Measurements from ENCODE around the gene SIRT2.

The SIRT2 gene

GRCh38 chr19:38920602-38921419 lies 21.4 kb upstream of the SIRT2 start:
- no peak for DNase-seq (ENCODE audit: low read depth)

DNA sequence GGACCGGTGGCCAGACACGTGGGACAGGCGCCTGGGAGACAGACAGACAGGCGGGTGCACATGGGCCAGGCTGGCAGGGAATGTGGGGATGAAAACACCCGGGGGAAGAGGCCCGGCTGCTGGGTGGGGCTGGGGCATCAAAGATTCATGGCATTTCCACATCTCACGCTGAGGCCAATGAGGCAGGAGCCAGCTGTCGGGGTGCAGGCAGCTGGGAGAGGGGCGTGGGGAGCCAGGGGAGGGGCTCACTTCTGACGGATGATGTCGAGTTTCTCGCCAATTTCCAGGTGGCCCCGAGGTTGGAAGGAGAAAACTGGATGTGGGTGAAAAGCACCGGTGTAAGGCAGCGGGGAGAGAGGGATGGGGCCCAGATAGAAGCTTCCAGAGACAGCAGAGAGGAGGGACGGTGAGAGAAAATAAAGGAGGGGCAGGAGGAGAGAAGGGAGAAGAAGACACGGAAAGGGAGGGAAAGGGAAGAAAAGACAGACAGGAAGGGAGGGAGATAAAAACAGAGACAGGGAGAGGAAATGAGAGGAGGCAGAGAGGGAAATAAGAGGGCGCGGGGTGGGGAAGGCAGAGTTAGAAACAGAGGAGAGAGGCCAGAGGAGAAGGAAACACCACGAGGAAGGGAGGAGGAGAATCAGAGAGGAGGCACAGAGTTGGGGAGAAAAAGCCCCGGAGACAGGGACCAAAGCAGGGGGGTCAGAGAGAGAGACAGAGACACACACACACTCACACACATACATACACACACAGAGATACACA lies 20.6 kb upstream of the SIRT2 start:
- DNase-seq (ENCODE audit: low read depth): no peak

DNA sequence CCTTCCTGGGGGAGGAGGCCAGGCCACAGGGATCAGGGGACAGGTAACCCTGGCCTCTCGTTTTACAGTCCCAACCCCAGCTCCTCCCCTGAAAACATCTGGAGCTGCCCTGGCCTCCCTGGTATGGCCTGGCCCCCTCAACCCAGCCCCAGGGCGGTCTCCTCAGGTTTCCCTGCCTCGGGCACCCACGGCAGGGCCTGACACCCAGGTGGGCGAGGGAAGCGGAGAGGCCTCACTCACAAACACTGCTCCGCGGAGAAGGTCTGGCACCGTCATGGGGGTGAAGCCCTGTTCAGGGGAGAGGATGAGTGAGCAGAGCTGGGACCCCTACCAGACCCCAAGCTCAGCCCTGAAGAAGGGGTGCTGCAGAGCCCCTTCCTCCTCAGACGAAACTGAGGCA lies 19.1 kb upstream of the SIRT2 start:
- DNase-seq (ENCODE audit: low read depth): no peak

GRCh38 chr19:38917921-38918491 lies 18.6 kb upstream of the SIRT2 start:
- DNase-seq (ENCODE audit: low read depth): no peak

DNA sequence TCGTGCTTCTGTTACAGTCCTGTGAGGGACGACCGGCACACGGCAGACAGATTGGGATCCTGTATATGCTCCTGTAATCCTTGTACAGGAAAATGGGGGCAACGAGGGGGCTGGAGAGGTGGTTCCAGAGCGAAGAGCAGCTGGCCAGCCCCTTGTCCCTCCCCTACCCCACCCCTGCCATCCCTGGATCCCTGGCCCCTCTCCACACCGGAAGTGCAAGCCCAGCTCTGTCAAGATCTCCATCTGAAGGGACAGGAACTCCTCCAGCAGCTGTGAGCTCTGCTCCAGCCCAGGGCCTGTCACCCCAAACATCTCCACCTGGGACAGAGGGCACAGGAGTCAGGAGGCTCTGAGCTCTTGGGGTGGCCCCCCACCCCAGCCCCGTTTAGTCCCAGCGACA lies 18.1 kb upstream of the SIRT2 start:
- DNase-seq (ENCODE audit: low read depth): no peak

DNA sequence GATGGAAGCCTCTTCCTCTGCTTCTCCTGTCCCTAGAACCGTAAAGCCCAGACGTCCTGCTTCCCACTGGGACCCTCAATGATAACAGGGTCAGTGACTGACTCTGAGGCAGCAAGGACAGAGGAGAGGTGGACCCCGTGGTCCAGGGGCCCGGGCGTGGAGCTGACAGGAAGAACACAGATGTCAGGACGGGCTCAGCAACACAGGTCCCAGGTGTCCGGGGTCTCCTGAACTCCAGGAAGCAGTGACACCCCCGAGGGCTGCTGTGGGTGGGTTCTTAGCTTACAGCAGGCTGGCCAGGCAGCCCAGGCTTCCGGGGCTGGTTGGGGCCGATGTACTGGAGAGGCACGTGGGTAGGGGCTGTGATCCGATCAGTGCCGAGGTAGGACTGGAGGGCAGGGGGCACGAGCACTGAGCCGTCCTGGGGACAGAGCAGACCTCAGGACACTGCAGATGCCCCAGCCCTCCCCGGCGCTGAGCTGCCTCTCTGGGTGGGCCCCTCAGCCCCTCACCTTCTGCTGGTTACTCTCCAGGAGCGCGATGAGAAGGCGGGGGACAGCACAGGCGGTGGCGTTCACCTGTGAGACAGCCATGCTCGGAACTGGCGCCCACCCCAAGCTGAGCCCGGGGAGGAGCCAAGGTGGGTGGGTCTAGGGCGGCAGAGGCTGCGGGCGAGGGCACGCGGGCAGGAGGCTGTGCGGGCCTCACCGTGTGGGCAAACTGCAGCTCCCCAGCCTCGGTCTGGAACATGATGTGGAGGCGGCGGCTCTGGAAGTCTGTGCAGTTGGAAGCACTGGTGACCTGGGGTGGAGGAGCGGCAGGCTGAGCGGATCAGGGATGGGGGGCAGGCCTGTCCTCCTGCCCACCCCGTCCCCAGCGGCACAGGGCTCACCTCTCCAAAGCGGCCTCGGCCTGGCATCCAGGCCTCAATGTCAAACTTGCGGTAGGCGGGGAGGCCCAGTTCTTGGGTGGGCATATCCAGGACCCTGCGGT lies 16.2 kb upstream of the SIRT2 start:
- DNase-seq (ENCODE audit: low read depth): no peak

GRCh38 chr19:38913958-38914357 lies 14.5 kb upstream of the SIRT2 start:
- DNase-seq (ENCODE audit: low read depth): no peak

- no peak for DNase-seq (ENCODE audit: low read depth)
These were observed 13.4 kb upstream of the SIRT2 start for GRCh38 chr19:38912600-38913514.

DNA sequence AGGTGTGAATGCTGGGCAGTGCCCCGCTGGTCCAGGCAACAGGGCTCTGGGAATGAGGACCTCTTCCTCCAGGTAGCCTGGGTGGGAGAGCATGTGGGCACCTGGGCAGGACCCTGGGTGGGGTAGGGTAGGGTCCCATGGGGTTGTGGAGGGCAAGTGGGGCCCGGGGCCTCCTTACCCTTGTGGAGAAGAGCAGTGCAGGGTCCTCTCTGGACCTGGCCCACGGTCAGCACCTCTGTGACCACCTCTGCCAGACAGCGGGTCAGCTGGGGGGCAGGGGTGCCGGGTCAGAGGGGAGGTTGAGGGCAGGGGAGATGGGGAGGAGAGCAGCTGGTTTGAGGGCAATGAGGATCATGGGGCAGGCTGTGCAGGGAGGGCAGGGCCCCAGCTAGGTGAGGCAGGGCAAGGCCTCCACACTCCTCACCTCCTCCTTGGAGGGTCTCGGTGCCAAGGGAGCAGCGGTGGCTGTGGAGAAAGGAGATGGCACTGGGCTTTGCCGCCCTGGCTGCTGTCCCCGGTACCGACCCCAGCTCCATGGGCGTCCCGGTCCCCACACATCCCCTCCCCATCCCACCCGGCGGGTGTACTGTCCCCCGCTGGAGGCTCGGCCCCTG lies 12.1 kb upstream of the SIRT2 start:
- DNase-seq (ENCODE audit: low read depth): no peak

GRCh38 chr19:38910488-38910887 lies 11.1 kb upstream of the SIRT2 start:
- no peak for DNase-seq (ENCODE audit: low read depth)

GRCh38 chr19:38908911-38909310 lies 9.5 kb upstream of the SIRT2 start:
- no peak for DNase-seq (ENCODE audit: low read depth)

DNA sequence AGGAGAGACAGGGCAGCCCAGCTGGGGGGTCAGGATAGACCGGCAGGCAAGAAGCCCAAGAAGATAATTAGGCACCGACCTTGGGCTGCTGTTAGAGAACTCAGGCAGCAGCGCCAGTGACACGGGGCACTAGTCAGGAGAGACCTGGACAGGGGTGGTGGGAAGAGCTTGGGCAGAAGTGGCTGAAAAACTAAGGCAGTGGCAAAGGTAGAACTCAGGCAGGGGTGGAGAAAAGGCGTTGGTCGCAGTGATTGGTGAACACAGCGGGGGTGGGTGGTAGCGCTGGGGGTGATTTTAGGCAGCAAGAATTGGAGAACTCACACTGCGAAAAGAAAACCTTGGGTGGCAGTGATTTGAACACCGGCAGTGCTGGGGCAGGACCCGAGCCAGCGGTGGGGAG lies 8.3 kb upstream of the SIRT2 start:
- DNase-seq (ENCODE audit: low read depth): no peak

DNA sequence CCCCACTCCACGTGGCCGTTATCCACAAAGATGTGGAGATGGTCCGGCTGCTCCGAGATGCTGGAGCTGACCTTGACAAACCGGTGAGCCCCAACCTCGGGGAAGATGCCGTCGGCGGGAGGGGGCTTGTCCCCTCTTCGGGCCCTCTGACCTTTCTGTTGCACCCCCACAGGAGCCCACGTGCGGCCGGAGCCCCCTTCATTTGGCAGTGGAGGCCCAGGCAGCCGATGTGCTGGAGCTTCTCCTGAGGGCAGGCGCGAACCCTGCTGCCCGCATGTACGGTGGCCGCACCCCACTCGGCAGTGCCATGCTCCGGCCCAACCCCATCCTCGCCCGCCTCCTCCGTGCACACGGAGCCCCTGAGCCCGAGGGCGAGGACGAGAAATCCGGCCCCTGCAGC lies 7.8 kb upstream of the SIRT2 start:
- DNase-seq (ENCODE audit: low read depth): no peak

- DNase-seq (ENCODE audit: low read depth): no peak
These were observed 6.2 kb upstream of the SIRT2 start for GRCh38 chr19:38905620-38906019.

DNA sequence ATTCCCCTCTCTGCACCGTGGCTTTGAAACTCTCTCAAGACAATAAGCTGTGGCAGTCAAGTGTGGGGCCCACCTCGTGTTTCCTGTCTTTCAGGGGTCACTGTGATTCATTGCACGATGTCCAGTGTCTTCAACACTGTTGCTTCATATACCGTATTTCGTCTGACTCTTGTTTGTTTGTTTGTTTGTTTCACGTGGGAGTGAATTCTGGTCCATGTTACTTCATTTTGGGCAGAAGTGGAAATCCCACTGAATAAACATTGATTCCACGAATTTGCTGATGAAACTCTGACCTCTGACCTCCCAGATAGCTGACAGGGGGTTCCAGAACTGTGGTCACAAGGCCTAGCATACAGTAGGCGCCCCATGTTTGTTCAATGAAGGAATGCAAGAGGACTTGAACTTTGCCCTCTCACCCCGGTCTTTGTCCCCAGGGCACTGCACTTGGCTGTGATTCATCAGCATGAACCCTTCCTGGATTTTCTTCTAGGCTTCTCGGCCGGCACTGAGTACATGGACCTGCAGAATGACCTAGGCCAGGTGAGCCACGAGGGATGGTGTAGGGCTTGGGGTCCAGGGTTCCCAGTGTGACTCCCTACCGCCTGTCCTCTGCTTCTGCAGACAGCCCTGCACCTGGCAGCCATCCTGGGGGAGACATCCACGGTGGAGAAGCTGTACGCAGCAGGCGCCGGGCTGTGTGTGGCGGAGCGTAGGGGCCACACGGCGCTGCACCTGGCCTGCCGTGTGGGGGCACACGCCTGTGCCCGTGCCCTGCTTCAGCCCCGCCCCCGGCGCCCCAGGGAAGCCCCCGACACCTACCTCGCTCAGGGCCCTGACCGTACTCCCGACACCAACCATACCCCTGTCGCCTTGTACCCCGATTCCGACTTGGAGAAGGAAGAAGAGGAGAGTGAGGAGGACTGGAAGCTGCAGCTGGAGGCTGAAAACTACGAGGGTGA lies 5.4 kb upstream of the SIRT2 start:
- no peak for DNase-seq (ENCODE audit: low read depth)

DNA sequence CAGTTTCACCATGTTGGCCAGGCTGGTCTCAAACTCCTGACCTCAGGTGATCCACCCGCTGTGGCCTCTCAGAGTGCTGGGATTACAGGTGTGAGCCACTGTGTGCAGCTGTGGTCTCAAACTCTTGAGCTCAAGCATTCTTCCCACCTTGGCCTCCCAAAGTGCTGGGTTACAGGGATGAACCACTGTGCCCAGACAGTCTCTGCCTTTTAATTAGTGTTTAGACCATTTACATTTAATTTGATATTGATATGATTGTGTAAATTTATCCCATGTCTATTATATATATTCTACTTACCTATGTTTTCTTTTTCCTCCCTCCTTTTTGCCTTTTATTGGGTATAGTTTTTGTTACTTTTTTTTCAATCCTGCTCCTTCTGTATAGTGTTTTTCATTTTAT lies 2.3 kb upstream of the SIRT2 start:
- no peak for DNase-seq (ENCODE audit: low read depth)

DNA sequence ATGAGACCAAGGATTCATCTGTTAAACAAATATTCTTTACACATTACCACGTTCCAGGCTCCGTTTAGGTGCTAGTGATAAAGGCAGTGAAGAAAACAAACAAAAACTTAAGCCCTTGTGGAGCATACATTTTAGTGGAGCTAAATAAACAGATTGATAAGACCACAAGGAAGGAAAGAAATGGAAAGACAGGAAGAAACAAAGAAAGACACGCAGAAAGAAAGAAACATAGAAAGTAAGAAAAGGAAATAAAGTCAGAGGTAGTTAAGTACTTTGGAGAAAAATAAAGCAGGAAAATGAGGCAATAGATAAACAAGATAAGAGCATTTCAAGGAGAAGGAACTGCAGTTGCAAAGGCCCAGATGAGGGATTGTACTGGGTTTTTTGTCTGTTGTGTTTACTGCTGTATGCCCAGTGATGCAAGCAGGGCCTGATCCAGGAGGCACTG lies 1.3 kb upstream of the SIRT2 start:
- no peak for DNase-seq (ENCODE audit: low read depth)

GRCh38 chr19:38900202-38900629 lies 798 bp upstream of the SIRT2 start:
- no peak for DNase-seq (ENCODE audit: low read depth)

DNA sequence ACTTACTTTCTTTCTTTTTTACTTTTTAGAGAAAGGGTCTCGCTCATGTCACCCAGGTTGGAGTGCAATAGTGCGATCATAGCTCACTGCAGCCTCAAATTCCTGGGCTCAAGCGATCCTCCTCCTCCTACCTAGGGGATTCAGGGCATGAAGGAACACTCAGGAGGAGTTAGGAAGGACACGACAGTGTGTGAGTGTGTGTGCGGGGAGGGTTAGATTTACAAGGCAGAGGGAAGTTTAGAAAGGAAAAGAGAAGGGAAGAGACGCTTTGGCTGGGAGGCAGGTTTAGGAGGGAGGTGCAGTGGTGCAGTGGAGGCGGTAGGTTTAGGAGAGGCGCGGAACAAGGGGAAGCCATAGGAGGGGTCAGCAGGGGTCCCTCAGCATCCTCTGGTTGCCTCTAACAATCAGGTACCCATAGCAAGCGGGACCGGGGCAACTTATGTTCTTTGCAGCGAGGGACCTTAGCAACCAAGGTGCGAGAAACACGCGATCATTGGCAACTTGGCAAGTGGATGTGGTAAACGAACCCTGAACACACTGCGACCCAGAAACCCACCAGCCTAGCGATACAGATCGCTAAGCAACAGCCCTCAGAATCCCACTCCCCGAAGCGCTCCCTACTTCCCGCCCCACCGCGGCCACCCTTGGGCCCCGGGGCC lies 501 bp downstream of the SIRT2 start:
- no peak for DNase-seq (ENCODE audit: low read depth)

Data from stimulated activated CD8-positive, alpha-beta memory T cell treated with anti-CD3 and anti-CD28 coated beads, Interleukin-12 subunit alpha, Interleukin-12 subunit beta, amount 100 ng/mL, for 4 hours (primary cell).